ENCODE data around the gene LHX4. TPM values are rescaled to one million over a fixed set of nuclear protein-coding genes. Genes with fewer than 3 reads are reported as not detected.

LHX4 gene
- total and polyA plus RNA-seq, 9 of the 15 experiments (the other 6 are each of a cell fraction or from before 2014, with no cell fraction given), result 0.01 to 0.11 (median 0.07) TPM; not detected in 5

DNA sequence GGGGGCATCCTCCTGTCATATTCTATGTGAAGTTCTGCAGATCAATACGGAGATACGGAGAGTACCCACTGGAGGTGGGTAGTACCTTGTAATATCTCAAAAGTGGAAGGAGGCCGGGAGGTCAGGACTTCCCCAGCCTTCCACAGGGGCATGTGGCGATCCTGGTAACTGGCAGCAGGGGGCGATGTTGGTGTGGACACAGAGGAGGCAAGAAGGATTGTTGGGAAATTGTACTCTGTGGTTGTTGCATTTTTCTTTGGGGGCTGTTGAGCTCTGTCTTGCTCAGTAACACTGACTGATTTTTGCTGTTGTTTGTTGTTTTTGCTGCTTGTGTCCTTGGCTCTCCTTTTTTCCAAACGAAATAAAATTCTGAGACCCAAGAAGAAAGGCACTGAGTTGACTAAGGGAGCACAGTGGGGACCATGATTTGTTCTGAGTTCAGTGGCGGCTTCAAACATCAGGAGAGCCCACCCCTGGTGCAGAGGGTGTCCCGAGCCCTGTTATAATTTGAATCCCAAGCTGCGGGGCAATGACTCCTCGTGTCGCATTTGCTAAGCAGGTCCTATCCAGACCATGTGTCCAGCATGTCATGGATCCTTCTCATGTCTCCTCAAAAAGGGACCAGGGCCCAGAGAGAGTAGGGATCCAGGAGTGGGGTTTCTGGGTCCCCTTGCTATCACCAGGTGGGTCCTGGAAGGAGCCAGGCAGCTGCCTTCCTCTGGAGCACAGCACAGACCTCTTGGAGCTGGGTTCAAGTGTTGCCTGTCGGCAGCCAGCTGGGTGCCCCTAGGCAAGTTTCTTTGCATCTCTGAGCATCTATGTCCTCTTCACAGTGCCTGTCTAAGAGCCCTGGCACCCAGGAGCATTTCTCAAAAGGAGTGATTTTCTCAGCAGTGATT lies 22.8 kb downstream of the LHX4 start (continued):
- no peak for TF ChIP-seq CBX2 (IDR thresholded peaks at IDR 0.05; ENCODE audit: insufficient read depth, low read length, poor library complexity, severe bottlenecking)
- TF ChIP-seq PPARD (CRISPR knock-in tag; IDR thresholded peaks at IDR 0.05), result no peak
- no peak for TF ChIP-seq SUPT5H (IDR thresholded peaks at IDR 0.05)
- 0 out of 2 replicates have a peak, but pooled peaks have one; percentile 23 for TF ChIP-seq ATF7 (IDR thresholded peaks at IDR 0.05)
- TF ChIP-seq SMC3 (conservative IDR thresholded peaks at IDR 0.05; ENCODE audit: insufficient read depth, low read depth, low read length), result peak; percentile 96
- TF ChIP-seq CC2D1A (IDR thresholded peaks at IDR 0.05), result peak; percentile 88
- TF ChIP-seq XRCC5 (IDR thresholded peaks at IDR 0.05; ENCODE audit: low read depth, low read length), result peak; percentile 81; the same call in 1 of the 2 replicates
- TF ChIP-seq MAFK (IDR thresholded peaks at IDR 0.05; ENCODE audit: low read length), result no peak
- TF ChIP-seq ESRRA (IDR thresholded peaks at IDR 0.05; ENCODE audit: borderline replicate concordance, low read depth), result 0 out of 2 replicates have a peak, but pooled peaks have one; percentile 27
- peak; percentile 69 for TF ChIP-seq SPI1 (IDR thresholded peaks at IDR 0.05; ENCODE audit: borderline replicate concordance, low read depth, low read length)
- no peak for TF ChIP-seq PHF20 (IDR thresholded peaks at IDR 0.05; ENCODE audit: partially characterized antibody)
- peak; percentile 7; the same call in 1 of the 2 replicates for TF ChIP-seq JUND (IDR thresholded peaks at IDR 0.05; ENCODE audit: borderline replicate concordance, low read depth, low read length)
- TF ChIP-seq JUND (tag; IDR thresholded peaks at IDR 0.05; ENCODE audit: borderline replicate concordance, low read depth, low read length), result no peak; the same call in 2 of the 3 replicates
- TF ChIP-seq, protein P1, sequence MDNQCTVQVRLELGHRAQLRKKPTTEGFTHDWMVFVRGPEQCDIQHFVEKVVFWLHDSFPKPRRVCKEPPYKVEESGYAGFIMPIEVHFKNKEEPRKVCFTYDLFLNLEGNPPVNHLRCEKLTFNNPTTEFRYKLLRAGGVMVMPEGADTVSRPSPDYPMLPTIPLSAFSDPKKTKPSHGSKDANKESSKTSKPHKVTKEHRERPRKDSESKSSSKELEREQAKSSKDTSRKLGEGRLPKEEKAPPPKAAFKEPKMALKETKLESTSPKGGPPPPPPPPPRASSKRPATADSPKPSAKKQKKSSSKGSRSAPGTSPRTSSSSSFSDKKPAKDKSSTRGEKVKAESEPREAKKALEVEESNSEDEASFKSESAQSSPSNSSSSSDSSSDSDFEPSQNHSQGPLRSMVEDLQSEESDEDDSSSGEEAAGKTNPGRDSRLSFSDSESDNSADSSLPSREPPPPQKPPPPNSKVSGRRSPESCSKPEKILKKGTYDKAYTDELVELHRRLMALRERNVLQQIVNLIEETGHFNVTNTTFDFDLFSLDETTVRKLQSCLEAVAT (IDR thresholded peaks at IDR 0.05), result peak; percentile 39 to 75; a peak in 2 of 4 replicates
- TF ChIP-seq, protein P2, sequence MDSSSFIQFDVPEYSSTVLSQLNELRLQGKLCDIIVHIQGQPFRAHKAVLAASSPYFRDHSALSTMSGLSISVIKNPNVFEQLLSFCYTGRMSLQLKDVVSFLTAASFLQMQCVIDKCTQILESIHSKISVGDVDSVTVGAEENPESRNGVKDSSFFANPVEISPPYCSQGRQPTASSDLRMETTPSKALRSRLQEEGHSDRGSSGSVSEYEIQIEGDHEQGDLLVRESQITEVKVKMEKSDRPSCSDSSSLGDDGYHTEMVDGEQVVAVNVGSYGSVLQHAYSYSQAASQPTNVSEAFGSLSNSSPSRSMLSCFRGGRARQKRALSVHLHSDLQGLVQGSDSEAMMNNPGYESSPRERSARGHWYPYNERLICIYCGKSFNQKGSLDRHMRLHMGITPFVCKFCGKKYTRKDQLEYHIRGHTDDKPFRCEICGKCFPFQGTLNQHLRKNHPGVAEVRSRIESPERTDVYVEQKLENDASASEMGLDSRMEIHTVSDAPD (CRISPR knock-in tag; IDR thresholded peaks at IDR 0.05), result no peak
- TF ChIP-seq TCFL5 (CRISPR knock-in tag; conservative IDR thresholded peaks at IDR 0.05), result no peak
- TF ChIP-seq ZNF354B (CRISPR knock-in tag; IDR thresholded peaks at IDR 0.05), result no peak
- no peak for TF ChIP-seq C11orf30 (IDR thresholded peaks at IDR 0.05; ENCODE audit: low read depth)
- peak; percentile 16; the same call in 1 of the 2 replicates for TF ChIP-seq RB1 (IDR thresholded peaks at IDR 0.05; ENCODE audit: low read depth)
- TF ChIP-seq FOXA3 (CRISPR knock-in tag; conservative IDR thresholded peaks at IDR 0.05 in 1 of 2, IDR thresholded peaks at IDR 0.05 in 1 of 2), result peak in 1 of 2 experiments; percentile 75; a peak in 1 of 4 replicates
- TF ChIP-seq, protein P3, sequence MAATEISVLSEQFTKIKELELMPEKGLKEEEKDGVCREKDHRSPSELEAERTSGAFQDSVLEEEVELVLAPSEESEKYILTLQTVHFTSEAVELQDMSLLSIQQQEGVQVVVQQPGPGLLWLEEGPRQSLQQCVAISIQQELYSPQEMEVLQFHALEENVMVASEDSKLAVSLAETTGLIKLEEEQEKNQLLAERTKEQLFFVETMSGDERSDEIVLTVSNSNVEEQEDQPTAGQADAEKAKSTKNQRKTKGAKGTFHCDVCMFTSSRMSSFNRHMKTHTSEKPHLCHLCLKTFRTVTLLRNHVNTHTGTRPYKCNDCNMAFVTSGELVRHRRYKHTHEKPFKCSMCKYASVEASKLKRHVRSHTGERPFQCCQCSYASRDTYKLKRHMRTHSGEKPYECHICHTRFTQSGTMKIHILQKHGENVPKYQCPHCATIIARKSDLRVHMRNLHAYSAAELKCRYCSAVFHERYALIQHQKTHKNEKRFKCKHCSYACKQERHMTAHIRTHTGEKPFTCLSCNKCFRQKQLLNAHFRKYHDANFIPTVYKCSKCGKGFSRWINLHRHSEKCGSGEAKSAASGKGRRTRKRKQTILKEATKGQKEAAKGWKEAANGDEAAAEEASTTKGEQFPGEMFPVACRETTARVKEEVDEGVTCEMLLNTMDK (IDR thresholded peaks at IDR 0.05; ENCODE audit: borderline replicate concordance, insufficient read depth, low read depth, low read length, poor library complexity, severe bottlenecking), result no peak
- no peak for TF ChIP-seq CREBBP (IDR thresholded peaks at IDR 0.05; ENCODE audit: low read depth, low read length)
- TF ChIP-seq HLTF (IDR thresholded peaks at IDR 0.05), result 0 out of 2 replicates have a peak, but pooled peaks have one; percentile 23

Measured in K562 (cell line).